ENCODE measurements around the gene CACFD1. TPM values are rescaled to one million over a fixed set of nuclear protein-coding genes. Genes with fewer than 3 reads are reported as not detected.

Gene CACFD1
- total RNA-seq, 2 donors from 2014 or later: 19.2 to 25.4 TPM

DNA sequence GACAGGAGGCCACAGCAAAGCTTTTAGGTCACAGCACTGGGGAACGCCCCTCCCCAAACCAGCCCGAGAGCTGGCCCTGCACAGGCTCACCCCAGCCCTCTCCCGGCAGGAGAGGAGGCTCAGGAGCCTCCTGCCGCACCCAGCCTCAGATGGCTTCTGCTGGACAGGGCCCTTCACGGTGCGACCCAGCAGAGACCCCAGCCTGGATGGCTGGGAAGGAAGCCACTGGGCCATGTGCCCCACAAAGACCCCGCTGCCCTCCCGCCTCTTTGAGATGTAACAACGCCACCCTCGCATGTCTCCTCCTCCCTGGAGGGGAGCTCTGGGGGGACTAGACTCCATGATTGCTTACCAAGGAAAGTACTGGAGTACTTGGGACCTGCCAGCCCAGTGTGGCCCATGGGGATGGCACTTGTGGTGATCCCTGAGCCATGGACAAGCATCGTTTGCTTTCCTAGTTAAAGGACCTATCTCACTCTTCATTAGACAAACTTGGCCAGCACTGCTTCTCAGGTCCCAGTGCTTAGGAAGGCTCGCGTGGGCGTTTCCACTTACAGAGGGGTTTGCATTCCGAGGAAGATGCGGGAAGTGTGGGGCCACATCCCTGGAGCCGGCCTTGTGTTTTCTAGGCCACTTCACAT lies 56.0 kb downstream of the CACFD1 start:
- TF ChIP-seq, protein P1, sequence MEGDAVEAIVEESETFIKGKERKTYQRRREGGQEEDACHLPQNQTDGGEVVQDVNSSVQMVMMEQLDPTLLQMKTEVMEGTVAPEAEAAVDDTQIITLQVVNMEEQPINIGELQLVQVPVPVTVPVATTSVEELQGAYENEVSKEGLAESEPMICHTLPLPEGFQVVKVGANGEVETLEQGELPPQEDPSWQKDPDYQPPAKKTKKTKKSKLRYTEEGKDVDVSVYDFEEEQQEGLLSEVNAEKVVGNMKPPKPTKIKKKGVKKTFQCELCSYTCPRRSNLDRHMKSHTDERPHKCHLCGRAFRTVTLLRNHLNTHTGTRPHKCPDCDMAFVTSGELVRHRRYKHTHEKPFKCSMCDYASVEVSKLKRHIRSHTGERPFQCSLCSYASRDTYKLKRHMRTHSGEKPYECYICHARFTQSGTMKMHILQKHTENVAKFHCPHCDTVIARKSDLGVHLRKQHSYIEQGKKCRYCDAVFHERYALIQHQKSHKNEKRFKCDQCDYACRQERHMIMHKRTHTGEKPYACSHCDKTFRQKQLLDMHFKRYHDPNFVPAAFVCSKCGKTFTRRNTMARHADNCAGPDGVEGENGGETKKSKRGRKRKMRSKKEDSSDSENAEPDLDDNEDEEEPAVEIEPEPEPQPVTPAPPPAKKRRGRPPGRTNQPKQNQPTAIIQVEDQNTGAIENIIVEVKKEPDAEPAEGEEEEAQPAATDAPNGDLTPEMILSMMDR (IDR thresholded peaks at IDR 0.05): no peak
- TF ChIP-seq POLR2A (IDR thresholded peaks at IDR 0.05): no peak

DNA sequence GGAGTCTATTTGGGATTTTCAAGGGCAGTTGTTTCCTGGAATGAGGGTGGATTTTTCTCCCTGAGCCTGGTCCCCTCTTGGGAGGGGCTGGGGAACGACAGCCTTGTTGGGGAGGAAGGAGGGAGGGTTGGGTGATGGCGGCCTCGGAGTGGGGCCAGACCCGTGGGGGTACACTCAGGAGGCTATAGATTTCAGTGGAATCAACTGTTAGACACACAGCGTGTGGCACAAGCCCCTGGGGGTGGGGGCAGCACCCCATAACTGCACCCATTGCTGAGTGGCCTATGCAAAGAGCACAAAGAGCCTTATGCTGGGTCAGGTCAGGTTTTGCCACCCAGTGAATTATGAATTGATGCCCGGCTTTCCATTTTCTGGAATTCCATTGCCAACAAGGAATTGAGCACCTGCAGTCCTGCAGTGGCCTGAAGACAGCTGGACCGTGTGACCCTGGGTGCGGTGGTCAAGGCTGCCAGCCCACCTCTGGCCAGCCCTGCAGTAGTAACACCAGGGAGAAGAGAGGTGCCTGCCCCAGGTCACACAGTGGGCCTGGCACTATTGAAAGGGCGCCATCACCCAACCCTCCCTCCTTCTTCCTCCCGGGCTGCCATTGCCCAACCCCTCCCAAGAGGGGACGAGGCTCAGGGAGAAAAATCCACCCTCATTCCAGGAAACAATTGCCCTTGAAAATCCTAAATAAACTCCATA lies 56.6 kb downstream of the CACFD1 start:
- Histone ChIP-seq H3K9me3 (no peaks in the 10 kb centered on the region), H3K36me3 (replicated peaks in 1 of 2; ENCODE audit: insufficient read depth in 1 of 2, low read depth in 2 of 2) (no peaks in the 10 kb centered on the region), H3K4me1 (peaks cover 13% of the 10 kb centered on the region), H3K27ac (no peak overlapping the region), H3K4me3 (no peak overlapping the region), H3K27me3 (no peaks in the 10 kb centered on the region)
- ATAC-seq: no peak
- WGBS, 2 donors: 83 to 86% methylated on average over 7 to 9 of the region's 11 CpGs
- TF ChIP-seq POLR2A (IDR thresholded peaks at IDR 0.05): no peak
- TF ChIP-seq, protein P1 (IDR thresholded peaks at IDR 0.05): no peak
- intact Hi-C loops (cut with DNase I): no loop called here
- DNase-seq: no peak

More for the DNA sequence above, 56.0 kb downstream of the CACFD1 start:
- Histone ChIP-seq H3K27ac (no peak overlapping the region), H3K4me1 (peaks cover 9% of the 10 kb centered on the region), H3K4me3 (no peak overlapping the region), H3K36me3 (replicated peaks in 1 of 2; ENCODE audit: insufficient read depth in 1 of 2, low read depth in 2 of 2) (no peaks in the 10 kb centered on the region), H3K27me3 (no peaks in the 10 kb centered on the region), H3K9me3 (no peaks in the 10 kb centered on the region)
- DNase-seq (no peak), ATAC-seq (no peak)
- 79 to 88% methylated on average over 7 to 17 of the region's 17 CpGs for WGBS, 2 donors
- intact Hi-C loops (cut with DNase I): no loop called here

DNA sequence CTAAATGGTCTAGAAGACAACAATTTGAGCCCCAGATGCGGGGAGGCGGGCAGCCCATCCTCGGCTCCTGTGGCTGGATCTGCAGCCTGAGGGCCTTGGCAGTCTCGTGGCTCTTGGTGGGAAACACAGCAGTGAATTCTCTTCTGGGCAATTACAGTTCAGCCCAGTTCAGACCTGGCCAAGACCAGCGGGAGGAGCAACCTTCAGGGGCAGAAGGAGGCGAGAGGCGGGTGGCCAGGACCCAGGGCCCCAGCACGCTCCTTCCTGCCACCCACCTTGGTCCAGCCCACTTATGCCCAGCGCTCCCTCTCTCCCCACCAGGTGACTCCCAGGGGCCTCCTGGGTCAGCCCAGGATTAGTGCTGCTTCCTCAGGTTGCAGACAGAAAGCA lies 57.2 kb downstream of the CACFD1 start:
- Histone ChIP-seq H3K36me3 (replicated peaks in 1 of 2; ENCODE audit: insufficient read depth in 1 of 2, low read depth in 2 of 2) (no peaks in the 10 kb centered on the region), H3K4me3 (no peak overlapping the region), H3K27ac (no peak overlapping the region), H3K9me3 (no peaks in the 10 kb centered on the region), H3K4me1 (peaks cover 19% of the 10 kb centered on the region), H3K27me3 (no peaks in the 10 kb centered on the region)
- no peak for ATAC-seq
- intact Hi-C loops (cut with DNase I): no loop called here
- no peak for DNase-seq
- 88 to 91% methylated on average over 3 to 9 of the region's 9 CpGs for WGBS, 2 donors
- no peak for TF ChIP-seq POLR2A (IDR thresholded peaks at IDR 0.05)
- TF ChIP-seq, protein P1 (IDR thresholded peaks at IDR 0.05): no peak

DNA sequence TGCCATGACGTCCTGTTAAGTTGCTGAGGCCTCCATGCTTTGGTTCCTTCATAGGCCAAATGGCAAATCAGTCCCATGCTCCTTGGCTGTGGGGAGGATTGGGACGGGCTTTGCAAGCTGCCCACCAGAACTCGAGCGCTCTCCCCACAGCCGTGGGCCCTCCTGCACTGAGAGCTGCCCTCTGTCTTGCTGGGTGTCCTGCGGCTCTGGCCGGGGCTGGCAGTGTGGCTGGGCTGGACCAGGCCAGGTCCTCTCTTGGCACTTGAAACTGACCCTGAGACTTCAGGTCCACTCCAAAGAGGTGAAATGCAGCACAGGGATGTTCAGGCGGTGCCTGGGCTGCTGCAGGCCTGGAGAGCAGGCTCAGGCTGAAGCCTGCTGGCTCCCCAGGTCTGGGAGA lies 57.9 kb downstream of the CACFD1 start:
- 77% methylated on average over 5 to 8 of the region's 8 CpGs for WGBS, 2 donors
- ATAC-seq: no peak

More for the DNA sequence above, 57.9 kb downstream of the CACFD1 start:
- DNase-seq: no peak
- intact Hi-C loops (cut with DNase I): no loop called here
- Histone ChIP-seq H3K27ac (no peak overlapping the region), H3K9me3 (no peaks in the 10 kb centered on the region), H3K27me3 (no peaks in the 10 kb centered on the region), H3K36me3 (replicated peaks in 1 of 2; ENCODE audit: insufficient read depth in 1 of 2, low read depth in 2 of 2) (no peaks in the 10 kb centered on the region), H3K4me1 (peaks cover 26% of the 10 kb centered on the region), H3K4me3 (no peak overlapping the region)
- TF ChIP-seq POLR2A (IDR thresholded peaks at IDR 0.05): no peak
- TF ChIP-seq, protein P1 (IDR thresholded peaks at IDR 0.05): no peak

All from body of pancreas (tissue), 4 donors.